Spleen (tissue), 7 donors: Measurements from ENCODE around the gene MYO3B.

Source experiments
- CTCF ChIP-seq, 11 experiments: fragments of 200-600 bp in 7 of 11; fragments of 450-650 bp in 4 of 11; sonication (generic) in 4 of 11; IDR thresholded peaks in 8 of 11; conservative IDR thresholded peaks in 3 of 11; 1 replicate in 7 of 11; 2 replicates in 4 of 11; pipeline versions ENCODE4 v1.4.0 to v1.8.0; 2016 to 2021; ENCODE audit warnings: antibody characterized with exemption in 11 of 11, inconsistent platforms in 4 of 11, mild to moderate bottlenecking in 1 of 11
- POLR2A ChIP-seq, 3 donors: fragments of 450-650 bp; IDR thresholded peaks; one replicate each; pipeline ENCODE4 v1.5.1; 2017; ENCODE audit warnings: antibody characterized with exemption in 3 of 3, mild to moderate bottlenecking in 1 of 3
- POLR2AphosphoS5 ChIP-seq, 3 donors: sonication (generic); formaldehyde crosslinking; IDR thresholded peaks; one replicate each; pipeline ENCODE4 v1.5.1; 2017; ENCODE audit warnings: antibody characterized with exemption in 3 of 3
- donor health status: DM: no; HTN: no; CAD: no; lungs with moderate emphysema.
- donor health status: DM: no; HTN: no; CAD: no.
- donor health status: DM: no; HTN: no; CAD: no.

- TF ChIP-seq CTCF (IDR thresholded peaks at IDR 0.05 in 8 of 11, conservative IDR thresholded peaks at IDR 0.05 in 3 of 11) (no peak), POLR2A (IDR thresholded peaks at IDR 0.05) (no peak), POLR2AphosphoS5 (IDR thresholded peaks at IDR 0.05) (no peak)
Measured at GRCh38 chr2:170518911-170519310, 341.0 kb downstream of the MYO3B start.
